DOHH2 (cell line): ENCODE results near the gene FABP2.

Experiments
- CTCF ChIP-seq: fragments of 200-600 bp; sonication (generic); IDR thresholded peaks from one replicate; pipeline ENCODE4 v1.5.1; 2014; ENCODE audit warnings: antibody characterized with exemption, mild to moderate bottlenecking, low read depth, low read length; ENCODE audit not compliant: poor library complexity, severe bottlenecking
- EZH2phosphoT487 ChIP-seq: fragments of 200-600 bp; sonication (generic); IDR thresholded peaks from 2 replicates; pipeline ENCODE4 v1.6.1; 2017; ENCODE audit warnings: borderline replicate concordance, mild to moderate bottlenecking, antibody characterized with exemption, low read length, moderate library complexity, mixed read lengths

- TF ChIP-seq CTCF (no peak), EZH2phosphoT487 (no peak)
These were observed 18.2 kb downstream of the FABP2 start for GRCh38 chr4:119303587-119304305.
